HepG2 (cell line): ENCODE results near the gene PARM1. TPM values are rescaled to one million over a fixed set of nuclear protein-coding genes. Genes with fewer than 3 reads are reported as not detected.

ENCODE experiments used
- ATAC-seq: fragments of 200-7000 bp; cut with Tn5 transposase; 3 replicates; pipeline ENCODE4 v1.9.1; 2020; ENCODE audit warnings: mild to moderate bottlenecking, moderate library complexity
- BruUV-seq: library from RNA; stranded (reverse); fragments of 400-500 nt; replicated peaks from 2 replicates; lab custom pipeline; 2021; lab: Mats Ljungman, UMichigan
- CTCF ChIA-PET: fragments of 300-600 bp; formaldehyde crosslinking; extraction: SDS; loops from one replicate; lab custom pipeline; 2021; ENCODE audit warnings: low total read pairs, inconsistent platforms, low intra/inter-chr PET ratio; lab: Yijun Ruan, JAX
- POLR2A ChIA-PET: fragments of 350-600 bp; sonication (Branson Sonifier 250); formaldehyde crosslinking; loops from one replicate; lab custom pipeline; 2020; ENCODE audit warnings: antibody characterized with exemption, inconsistent platforms; lab: Yijun Ruan, JAX
- DNase-seq: peaks from one replicate; pipeline ENCODE4 v3.0.0-alpha.2; 2015; ENCODE audit warnings: low spot score
- FAIRE-seq: peaks from 3 replicates; lab custom pipeline; 2011; peaks lifted over from hg19 to GRCh38; lab: Jason Lieb, UNC
- H2AFZ ChIP-seq: one replicate; pipeline ENCODE4 v1.6.1; 2011; ENCODE audit warnings: low read length, inconsistent platforms
- H3K27ac ChIP-seq: fragments of 300-600 bp; 3 replicates; pipeline ENCODE4 v1.8.0; 2011; ENCODE audit warnings: mixed run types, mild to moderate bottlenecking, mixed read lengths, low read length, inconsistent platforms; ENCODE audit not compliant: insufficient read depth; ENCODE audit errors: extremely low read length
- H3K27me3 ChIP-seq, 2 experiments: fragments of 200-600 bp in 1 of 2; 2 replicates in 1 of 2; 3 replicates in 1 of 2; pipeline versions ENCODE4 v1.6.0 to v1.8.0; 2011; ENCODE audit warnings: low read length in 2 of 2, mild to moderate bottlenecking in 2 of 2, moderate library complexity in 2 of 2, inconsistent platforms in 1 of 2; ENCODE audit not compliant: insufficient read depth in 2 of 2, control insufficient read depth in 1 of 2
- H3K36me3 ChIP-seq, 2 experiments: fragments of 200-600 bp in 1 of 2; replicated peaks in 1 of 2; 2 replicates in 1 of 2; 3 replicates in 1 of 2; pipeline versions ENCODE4 v1.5.1 to v1.8.0; 2011; ENCODE audit warnings: low read length in 2 of 2, inconsistent platforms in 1 of 2; ENCODE audit not compliant: insufficient read depth in 2 of 2, control insufficient read depth in 1 of 2
- H3K4me1 ChIP-seq: 2 replicates; pipeline ENCODE4 v1.5.1; 2012; ENCODE audit warnings: low read length, inconsistent platforms; ENCODE audit not compliant: insufficient read depth
- H3K4me2 ChIP-seq: 2 replicates; pipeline ENCODE4 v1.6.0; 2011; ENCODE audit warnings: low read depth, low read length, inconsistent platforms
- H3K4me3 ChIP-seq, 3 experiments: fragments of 200-600 bp in 1 of 3; sonication (generic), shearing (Covaris generic) in 1 of 3; replicated peaks in 1 of 3; 2 replicates each; pipeline ENCODE4 v1.5.1; 2011 to 2016; ENCODE audit warnings: low read length in 3 of 3, inconsistent platforms in 2 of 3, low read depth in 2 of 3, mild to moderate bottlenecking in 2 of 3, control low read depth in 1 of 3, mixed read lengths in 1 of 3; ENCODE audit not compliant: insufficient read depth in 1 of 3
- H3K79me2 ChIP-seq: one replicate; pipeline ENCODE4 v1.6.1; 2011; ENCODE audit warnings: low read length, inconsistent platforms; ENCODE audit not compliant: insufficient read depth
- H3K9ac ChIP-seq: 2 replicates; pipeline ENCODE4 v1.6.0; 2011; ENCODE audit warnings: mild to moderate bottlenecking, low read depth, low read length, inconsistent platforms; ENCODE audit not compliant: insufficient read depth
- H3K9me3 ChIP-seq: 2 replicates; pipeline ENCODE4 v1.5.1; 2012; ENCODE audit warnings: mild to moderate bottlenecking, low read length
- H4K20me1 ChIP-seq: 2 replicates; pipeline ENCODE4 v1.6.0; 2011; ENCODE audit warnings: inconsistent platforms, mild to moderate bottlenecking, low read length, moderate library complexity; ENCODE audit not compliant: insufficient read depth
- AHR ChIP-seq: IDR thresholded peaks from 2 replicates; pipeline ENCODE4 v1.6.1; 2018; ENCODE audit warnings: missing genetic modification reagents, missing compliant biosample characterization
- MTA3 ChIP-seq: sonication (generic); formaldehyde crosslinking; IDR thresholded peaks from 2 replicates; pipeline ENCODE4 v1.4.0; 2020; ENCODE audit warnings: missing genetic modification reagents
- REL ChIP-seq: sonication (generic); formaldehyde crosslinking; conservative IDR thresholded peaks from 2 replicates; pipeline ENCODE4 v1.8.0; 2022; ENCODE audit warnings: mild to moderate bottlenecking, missing genetic modification reagents, moderate library complexity
- WGBS: methylation state at CpG from one replicate; pipeline ENCODE4 v1.1.6; 2017; ENCODE audit warnings: low lambda C conversion rate; 5-methylcytosine and 5-hydroxymethylcytosine counted together
- in situ Hi-C: cut with HindIII; loops from 2 replicates; pipeline ENCODE4 v1.10.0; 2017; ENCODE audit warnings: low pct_unique_long_range_greater_than_20kb; ENCODE audit not compliant: extremely low pct_ligation_motif_present
- intact Hi-C: fragments of 100-400 bp; cut with micrococcal nuclease; formaldehyde crosslinking; loops from one replicate; pipeline ENCODE4 v1.10.0; 2022; ENCODE audit not compliant: unreplicated experiment
- polyA plus RNA-seq, 8 experiments: library from polyadenylated mRNA; depleted of rRNA in 3 of 8; stranded (reverse) in 7 of 8; unstranded in 1 of 8; fragments of >200 nt; fragmentation: Illumina TruSeq in 4 of 8; extraction: Trizol in 4 of 8; gene quantifications; 2 replicates each; pipeline versions ENCODE4 v1.2.1 to v1.2.3, GENCODE V29; 2011 to 2016; ENCODE audit warnings: low read depth in 4 of 8, missing spikeins in 1 of 8, mixed read lengths in 1 of 8; ENCODE audit not compliant: insufficient read depth in 1 of 8
- total RNA-seq, 5 experiments: library from RNA; depleted of rRNA; stranded (reverse); fragments of >200 nt; fragmentation: Illumina TruSeq; extraction: Trizol; gene quantifications; 2 replicates each; pipeline ENCODE4 v1.2.3, GENCODE V29; 2016; ENCODE audit warnings: low read depth in 1 of 5
- TF ChIP-seq, protein P1 (sequence below): sonication (generic); formaldehyde crosslinking; IDR thresholded peaks from one replicate; pipeline ENCODE4 v1.5.1; 2020; ENCODE audit warnings: mild to moderate bottlenecking, missing genetic modification reagents; ENCODE audit errors: not compliant biosample characterization
- TF ChIP-seq, protein P2 (sequence below): sonication (generic); formaldehyde crosslinking; IDR thresholded peaks from 2 replicates; pipeline ENCODE4 v1.4.0; 2020; ENCODE audit warnings: missing genetic modification reagents

PARM1 gene
- total and polyA plus RNA-seq, 2 of the 13 experiments (the other 11 are each of a cell fraction or from before 2014, with no cell fraction given) = not detected

DNA sequence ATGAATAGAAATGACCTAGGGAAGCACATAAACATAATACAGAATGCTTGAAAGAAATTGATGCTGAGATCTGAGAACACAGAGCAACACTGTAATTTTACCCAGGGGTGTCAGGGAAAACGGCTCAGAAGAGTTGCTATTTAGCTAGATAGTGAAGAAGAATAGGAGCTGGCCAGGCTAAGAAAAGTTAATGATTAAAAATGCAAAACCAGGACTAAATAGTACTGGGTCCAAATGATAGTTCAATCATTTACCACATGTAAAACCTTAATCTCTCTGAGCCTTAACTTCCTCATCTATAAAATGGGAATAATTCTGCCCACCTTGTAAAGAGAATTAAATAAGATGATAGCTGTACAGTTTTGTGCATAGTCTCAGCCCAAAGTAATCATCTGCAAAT, 97.1 kb downstream of the PARM1 start (continued):
- TF ChIP-seq, protein P1, sequence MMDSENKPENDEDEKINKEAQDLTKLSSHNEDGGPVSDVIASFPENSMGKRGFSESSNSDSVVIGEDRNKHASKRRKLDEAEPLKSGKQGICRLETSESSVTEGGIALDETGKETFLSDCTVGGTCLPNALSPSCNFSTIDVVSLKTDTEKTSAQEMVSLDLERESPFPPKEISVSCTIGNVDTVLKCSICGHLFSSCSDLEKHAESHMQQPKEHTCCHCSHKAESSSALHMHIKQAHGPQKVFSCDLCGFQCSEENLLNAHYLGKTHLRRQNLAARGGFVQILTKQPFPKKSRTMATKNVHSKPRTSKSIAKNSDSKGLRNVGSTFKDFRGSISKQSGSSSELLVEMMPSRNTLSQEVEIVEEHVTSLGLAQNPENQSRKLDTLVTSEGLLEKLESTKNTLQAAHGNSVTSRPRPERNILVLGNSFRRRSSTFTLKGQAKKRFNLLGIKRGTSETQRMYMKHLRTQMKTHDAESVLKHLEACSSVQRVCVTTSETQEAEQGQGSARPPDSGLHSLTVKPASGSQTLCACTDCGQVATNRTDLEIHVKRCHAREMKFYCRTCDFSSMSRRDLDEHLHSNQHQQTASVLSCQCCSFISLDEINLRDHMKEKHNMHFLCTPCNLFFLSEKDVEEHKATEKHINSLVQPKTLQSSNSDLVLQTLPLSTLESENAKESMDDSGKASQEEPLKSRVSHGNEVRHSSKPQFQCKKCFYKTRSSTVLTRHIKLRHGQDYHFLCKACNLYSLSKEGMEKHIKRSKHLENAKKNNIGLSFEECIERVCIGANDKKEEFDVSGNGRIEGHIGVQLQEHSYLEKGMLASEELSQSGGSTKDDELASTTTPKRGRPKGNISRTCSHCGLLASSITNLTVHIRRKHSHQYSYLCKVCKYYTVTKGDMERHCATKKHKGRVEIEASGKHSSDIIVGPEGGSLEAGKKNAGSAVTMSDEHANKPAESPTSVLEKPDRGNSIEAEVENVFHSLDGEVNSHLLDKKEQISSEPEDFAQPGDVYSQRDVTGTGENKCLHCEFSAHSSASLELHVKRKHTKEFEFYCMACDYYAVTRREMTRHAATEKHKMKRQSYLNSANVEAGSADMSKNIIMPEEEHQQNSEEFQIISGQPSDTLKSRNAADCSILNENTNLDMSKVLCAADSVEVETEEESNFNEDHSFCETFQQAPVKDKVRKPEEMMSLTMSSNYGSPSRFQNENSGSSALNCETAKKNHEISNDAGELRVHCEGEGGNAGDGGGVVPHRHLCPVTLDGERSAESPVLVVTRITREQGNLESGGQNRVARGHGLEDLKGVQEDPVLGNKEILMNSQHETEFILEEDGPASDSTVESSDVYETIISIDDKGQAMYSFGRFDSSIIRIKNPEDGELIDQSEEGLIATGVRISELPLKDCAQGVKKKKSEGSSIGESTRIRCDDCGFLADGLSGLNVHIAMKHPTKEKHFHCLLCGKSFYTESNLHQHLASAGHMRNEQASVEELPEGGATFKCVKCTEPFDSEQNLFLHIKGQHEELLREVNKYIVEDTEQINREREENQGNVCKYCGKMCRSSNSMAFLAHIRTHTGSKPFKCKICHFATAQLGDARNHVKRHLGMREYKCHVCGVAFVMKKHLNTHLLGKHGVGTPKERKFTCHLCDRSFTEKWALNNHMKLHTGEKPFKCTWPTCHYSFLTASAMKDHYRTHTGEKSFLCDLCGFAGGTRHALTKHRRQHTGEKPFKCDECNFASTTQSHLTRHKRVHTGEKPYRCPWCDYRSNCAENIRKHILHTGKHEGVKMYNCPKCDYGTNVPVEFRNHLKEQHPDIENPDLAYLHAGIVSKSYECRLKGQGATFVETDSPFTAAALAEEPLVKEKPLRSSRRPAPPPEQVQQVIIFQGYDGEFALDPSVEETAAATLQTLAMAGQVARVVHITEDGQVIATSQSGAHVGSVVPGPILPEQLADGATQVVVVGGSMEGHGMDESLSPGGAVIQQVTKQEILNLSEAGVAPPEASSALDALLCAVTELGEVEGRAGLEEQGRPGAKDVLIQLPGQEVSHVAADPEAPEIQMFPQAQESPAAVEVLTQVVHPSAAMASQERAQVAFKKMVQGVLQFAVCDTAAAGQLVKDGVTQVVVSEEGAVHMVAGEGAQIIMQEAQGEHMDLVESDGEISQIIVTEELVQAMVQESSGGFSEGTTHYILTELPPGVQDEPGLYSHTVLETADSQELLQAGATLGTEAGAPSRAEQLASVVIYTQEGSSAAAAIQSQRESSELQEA (CRISPR knock-in tag) = no peak
- TF ChIP-seq, all 625 proteins: peak for 0

DNA sequence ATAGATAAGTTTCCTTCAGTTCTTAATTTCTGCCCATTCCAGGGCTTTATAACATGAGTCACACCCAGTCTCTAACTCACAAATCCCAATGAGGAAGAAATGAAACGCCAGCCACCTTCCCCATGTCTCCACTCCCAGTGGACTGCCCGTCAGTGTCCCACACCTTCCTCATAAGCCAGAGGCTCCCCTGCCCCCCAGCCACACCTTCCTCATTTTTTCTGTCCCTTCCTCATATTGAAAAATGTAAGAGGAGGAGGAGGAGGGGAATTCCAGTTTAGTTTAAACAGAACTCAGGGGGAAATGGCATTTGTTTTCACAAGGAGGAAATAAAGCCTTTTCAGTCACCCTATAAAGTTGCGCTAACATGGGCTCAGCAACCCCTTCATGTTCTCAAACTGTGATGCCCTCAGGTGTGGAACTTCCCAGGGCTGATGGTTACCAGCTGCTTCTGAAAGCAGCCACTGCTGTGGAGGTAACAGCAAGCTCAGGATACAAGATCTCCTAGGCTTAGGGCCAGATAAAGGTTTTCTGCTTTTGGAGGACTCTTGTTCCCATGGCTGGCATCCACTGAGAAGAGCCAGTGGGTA, 97.8 kb downstream of the PARM1 start:
- Histone ChIP-seq H3K27me3 (no peaks in the 10 kb centered on the region; a peak in 1 of 5 replicates), H3K4me1 (no peaks in the 10 kb centered on the region), H2AFZ (no peak overlapping the region), H3K9me3 (no peaks in the 10 kb centered on the region), H3K36me3 (no peaks in the 10 kb centered on the region), H3K9ac (no peak overlapping the region), H3K4me3 (no peak overlapping the region), H3K4me2 (no peak overlapping the region), H4K20me1 (no peaks in the 10 kb centered on the region), H3K79me2 (no peaks in the 10 kb centered on the region), H3K27ac (no peak overlapping the region)
- in situ Hi-C loops = no loop called here
- no peak for ATAC-seq
- no peak for DNase-seq
- 46% methylated on average over 3 of the region's 3 CpGs for WGBS
- CTCF ChIA-PET = no interaction called here
- no peak for FAIRE-seq
- intact Hi-C loops = no loop called here
- POLR2A ChIA-PET = no interaction called here
- no TSS peak for BruUV-seq
- TF ChIP-seq, protein P2, sequence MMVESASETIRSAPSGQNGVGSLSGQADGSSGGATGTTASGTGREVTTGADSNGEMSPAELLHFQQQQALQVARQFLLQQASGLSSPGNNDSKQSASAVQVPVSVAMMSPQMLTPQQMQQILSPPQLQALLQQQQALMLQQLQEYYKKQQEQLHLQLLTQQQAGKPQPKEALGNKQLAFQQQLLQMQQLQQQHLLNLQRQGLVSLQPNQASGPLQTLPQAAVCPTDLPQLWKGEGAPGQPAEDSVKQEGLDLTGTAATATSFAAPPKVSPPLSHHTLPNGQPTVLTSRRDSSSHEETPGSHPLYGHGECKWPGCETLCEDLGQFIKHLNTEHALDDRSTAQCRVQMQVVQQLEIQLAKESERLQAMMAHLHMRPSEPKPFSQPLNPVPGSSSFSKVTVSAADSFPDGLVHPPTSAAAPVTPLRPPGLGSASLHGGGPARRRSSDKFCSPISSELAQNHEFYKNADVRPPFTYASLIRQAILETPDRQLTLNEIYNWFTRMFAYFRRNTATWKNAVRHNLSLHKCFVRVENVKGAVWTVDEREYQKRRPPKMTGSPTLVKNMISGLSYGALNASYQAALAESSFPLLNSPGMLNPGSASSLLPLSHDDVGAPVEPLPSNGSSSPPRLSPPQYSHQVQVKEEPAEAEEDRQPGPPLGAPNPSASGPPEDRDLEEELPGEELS (CRISPR knock-in tag) = no peak
- TF ChIP-seq REL (CRISPR knock-in tag) = no peak
- TF ChIP-seq AHR = no peak
- no peak for TF ChIP-seq MTA3 (CRISPR knock-in tag)
